Activated CD8-positive, alpha-beta memory T cell treated with anti-CD3 and anti-CD28 coated beads for 1 hour (primary cell): ENCODE data around the gene IP6K3.

ENCODE experiments used
- DNase-seq, 2 donors: peaks; one replicate each; pipeline ENCODE4 v3.0.0-alpha.2; 2020; ENCODE audit warnings: low read depth in 1 of 2; ENCODE audit errors: extremely low read depth in 1 of 2

The IP6K3 gene

GRCh38 chr6:33777398-33778388 lies 31.0 kb upstream of the IP6K3 start:
- no peak for DNase-seq

- DNase-seq, result no peak
Observed at GRCh38 chr6:33776764-33777163, 30.1 kb upstream of the IP6K3 start.

GRCh38 chr6:33776186-33776585 lies 29.5 kb upstream of the IP6K3 start:
- DNase-seq, result no peak

- no peak for DNase-seq
Observed at GRCh38 chr6:33774774-33775173, 28.1 kb upstream of the IP6K3 start.

DNA sequence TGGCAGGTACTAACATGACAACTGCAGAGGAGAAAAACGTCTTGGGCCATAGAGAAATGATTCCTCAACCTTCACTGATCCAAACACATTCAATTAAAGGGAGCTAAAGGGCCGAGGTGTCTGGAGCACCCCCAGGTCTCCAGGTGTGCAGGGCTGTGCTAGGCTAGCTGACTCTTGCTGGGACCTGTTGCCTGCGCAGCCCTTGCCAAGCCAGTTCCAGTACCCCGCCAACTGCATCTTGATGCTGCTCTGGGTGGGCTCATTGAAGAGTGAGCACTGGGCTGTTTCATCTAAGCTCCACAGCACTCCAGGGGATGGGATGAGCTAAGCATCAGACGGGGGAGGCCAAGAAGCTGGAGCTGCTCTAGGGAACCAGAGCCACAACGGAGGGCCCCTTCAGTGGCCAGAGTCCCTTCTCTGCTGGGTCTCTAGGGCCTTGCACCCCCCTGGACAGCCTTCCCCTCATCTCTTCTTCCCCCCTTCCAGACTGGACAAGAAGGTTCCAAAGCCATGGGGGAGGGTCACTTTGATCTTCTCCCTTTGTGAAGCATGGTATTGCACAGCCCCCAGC lies 26.3 kb upstream of the IP6K3 start:
- no peak for DNase-seq

DNA sequence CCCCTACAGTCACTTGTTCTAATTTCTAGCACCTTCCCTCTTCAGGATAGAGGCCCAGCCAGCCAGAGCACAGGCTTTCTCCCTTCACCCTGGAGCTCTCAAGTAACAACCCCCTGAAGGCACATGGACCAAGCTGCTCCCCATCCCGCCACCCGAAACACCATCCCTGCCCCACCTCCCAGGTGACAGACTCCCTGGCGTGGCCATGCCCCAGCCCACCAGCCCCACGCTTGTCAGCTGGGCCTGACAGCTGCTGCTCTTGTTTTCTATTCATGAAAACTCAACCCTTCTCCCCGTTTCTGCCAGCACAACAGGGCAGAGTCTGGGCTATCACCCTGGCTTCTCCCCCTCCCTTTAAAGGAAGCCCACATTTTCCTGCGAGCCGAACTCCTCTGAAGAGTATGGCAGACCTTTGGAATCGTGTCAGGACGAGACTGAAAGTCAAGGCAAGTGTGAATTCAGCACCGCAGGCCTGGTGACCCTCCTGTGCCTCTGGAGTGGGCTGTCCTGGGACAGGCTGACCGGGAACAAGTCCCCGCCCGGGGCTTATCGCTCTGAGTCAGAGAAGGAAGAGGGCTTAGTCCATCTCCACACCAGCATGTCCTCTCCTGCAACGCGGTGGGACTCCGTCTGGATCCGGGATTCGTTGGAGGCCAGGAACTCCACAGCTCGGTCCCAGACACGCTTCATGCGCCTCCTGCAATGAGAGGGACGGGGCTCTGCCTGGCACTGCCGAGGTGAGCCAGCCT lies 25.6 kb upstream of the IP6K3 start:
- DNase-seq, result no peak

GRCh38 chr6:33771146-33772081 lies 24.7 kb upstream of the IP6K3 start:
- DNase-seq, result peak in 1 of 2 donors; percentile 51

DNA sequence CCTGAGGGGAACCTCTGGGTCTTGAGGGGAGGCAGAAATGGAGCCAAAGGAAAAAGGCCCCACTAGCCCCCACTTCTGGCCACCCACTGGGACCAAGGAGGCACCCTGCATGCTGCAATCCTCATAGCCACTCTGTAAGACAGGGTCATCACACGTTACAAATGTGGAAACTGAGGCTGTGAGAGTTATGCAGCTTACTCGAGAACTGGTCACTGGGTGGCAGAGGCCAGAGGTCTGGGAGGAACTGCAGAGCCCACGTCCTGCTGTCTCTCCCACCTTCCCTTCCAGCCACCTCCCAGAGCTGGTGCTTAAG lies 24.1 kb upstream of the IP6K3 start:
- no peak for DNase-seq

DNA sequence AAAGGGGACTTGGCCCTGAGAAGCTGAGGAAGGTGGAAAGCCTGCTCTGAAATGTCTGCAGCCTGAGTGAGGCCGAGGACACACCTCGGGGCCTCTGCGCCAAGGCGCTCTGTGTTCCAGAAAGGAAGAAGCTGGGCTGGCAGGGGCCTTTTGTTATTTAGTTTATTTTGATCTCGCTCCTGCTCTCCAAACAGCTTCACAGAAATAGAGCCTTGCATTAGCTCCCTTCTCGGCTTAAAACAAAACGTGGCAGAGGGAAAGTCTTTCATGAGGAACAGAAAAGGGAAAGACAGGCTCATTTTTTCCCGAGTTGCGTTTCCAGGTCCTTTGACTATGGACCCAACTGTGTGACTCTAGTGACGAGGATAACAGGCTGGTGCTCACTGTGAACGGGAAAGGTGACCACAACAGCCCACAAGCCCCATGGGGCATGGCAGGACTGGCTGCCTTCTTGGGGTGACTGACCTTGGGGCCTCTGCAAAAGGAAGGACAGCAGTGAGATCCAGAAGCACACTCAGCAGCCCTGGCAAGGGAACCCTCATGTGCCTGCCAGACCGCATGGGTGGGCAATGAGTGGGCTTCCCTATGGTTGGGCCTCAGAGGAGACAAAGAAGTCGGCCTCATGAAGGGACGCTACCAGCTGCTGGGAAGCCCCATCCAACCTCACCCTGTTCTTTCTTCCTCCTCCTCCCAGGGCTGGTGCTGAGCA lies 23.6 kb upstream of the IP6K3 start:
- DNase-seq, result no peak

DNA sequence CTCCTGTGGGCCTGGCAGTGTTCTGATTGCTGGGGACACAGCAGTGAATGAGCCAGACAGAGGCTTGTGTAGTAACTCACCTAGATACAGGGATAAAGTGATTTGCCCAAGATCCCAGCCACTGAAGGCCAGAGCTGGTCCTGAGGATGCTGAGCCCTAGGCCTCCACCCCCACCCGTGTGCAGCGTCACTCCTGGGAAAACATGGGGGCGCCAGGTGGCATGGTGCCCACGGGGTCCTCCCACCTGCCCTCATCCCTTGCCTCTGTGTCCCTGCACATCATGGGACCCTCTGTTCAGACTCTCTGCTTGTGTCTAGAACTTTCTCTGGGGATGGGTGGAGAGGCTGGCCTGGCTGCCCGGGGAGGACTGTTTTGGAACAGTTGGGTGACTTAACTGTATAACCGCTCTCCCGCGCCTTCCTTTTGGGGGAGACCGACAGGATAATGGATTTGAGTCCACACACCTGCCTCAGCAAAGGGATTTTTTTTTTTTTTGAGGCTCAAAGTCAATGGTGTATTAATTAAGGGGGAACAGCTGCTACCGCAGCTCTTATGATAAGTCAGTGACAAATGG lies 22.6 kb upstream of the IP6K3 start:
- no peak for DNase-seq

DNA sequence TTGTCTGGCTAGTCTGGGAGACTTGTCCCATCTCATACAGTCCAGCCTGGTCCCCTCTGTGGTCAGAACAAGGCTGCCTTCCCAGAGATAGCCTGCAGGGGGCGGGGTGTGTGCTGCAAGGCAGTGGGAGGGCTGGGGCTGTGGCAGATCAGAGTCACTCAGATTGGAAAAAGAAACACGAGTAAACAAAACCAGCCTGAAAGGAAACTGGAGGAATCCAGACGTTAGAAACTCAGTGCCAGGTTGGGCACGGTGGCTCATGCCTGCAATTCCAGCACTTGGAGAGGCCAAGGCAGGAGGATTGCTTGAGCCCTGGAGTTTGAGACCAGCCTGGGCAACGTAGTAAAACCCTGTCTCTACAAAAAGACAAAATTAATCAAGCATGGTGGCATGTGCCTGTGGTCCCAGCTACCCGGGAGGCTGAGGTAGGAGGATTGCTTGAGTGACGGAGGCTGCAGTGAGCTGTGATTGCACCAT lies 22.0 kb upstream of the IP6K3 start:
- DNase-seq, result peak in 1 of 2 donors; percentile 54

DNA sequence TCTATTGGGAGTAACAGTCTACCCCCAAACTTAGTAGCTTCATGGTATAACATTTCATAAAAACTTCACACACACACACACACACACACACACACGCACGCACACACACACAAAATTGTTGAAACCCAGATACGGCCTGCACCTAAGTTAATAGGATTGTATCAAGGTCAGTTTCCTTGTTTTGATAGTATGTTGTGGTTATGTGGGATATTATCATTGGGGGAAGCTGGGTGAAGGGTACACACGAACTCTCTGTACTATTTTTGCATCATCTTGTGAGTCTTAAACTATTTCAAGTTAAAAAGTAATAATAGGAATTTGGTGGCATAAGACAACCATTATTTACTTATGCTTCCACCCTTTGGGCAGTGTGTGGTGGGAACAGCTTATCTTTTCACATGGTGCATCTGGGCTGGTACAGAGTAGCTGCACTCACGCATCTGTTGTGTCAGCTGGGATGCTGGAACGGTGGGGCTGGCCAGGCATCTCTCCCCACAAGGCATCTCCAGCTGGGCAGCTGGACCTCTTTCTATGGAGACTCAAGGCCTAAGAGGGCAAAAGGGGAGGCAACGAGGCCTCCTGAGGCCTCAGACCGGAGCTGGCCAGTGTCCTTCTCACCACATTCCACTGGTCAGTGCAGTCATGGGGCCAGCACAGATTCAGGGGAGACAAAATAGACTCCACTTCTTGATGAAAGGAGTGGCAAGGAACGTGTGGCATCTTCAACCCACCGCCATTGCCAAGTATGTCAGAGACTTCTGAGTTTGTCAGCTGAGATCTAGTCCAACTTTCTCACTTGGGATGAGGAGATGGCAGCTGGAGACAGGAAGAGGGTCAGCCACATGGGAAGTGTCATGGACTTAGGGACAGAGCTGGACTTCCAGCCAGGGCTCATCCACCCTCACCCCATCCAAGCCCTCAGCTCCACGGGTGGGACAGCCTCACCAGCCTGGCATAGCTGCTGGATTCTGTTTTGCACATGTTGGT lies 20.5 kb upstream of the IP6K3 start:
- DNase-seq, result no peak

GRCh38 chr6:33765368-33765767 lies 18.7 kb upstream of the IP6K3 start:
- no peak for DNase-seq

DNA sequence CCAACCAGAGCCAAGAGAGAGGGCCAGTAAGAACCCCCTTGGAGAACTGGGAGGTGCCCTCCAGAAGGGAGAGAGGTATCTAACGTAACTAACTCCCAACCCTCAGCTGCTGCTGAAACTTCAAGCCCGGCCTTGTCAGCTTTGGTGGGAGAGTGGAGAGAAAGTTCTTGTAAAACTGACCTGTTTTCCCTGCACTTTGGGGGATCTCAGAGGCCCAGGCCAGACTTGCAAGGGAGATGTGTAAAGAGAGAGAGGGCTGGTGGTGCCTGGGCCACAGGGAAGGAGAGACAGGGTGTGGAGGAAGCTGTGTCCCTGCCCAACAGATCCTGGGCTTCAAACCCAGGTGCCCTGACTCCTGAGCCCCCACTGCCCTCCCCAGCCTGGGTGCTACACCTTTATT lies 17.3 kb upstream of the IP6K3 start:
- DNase-seq, result no peak

- DNase-seq, result no peak
Observed at GRCh38 chr6:33763483-33763882, 16.8 kb upstream of the IP6K3 start.

- no peak for DNase-seq
Observed at GRCh38 chr6:33762713-33763112, 16.0 kb upstream of the IP6K3 start.

DNA sequence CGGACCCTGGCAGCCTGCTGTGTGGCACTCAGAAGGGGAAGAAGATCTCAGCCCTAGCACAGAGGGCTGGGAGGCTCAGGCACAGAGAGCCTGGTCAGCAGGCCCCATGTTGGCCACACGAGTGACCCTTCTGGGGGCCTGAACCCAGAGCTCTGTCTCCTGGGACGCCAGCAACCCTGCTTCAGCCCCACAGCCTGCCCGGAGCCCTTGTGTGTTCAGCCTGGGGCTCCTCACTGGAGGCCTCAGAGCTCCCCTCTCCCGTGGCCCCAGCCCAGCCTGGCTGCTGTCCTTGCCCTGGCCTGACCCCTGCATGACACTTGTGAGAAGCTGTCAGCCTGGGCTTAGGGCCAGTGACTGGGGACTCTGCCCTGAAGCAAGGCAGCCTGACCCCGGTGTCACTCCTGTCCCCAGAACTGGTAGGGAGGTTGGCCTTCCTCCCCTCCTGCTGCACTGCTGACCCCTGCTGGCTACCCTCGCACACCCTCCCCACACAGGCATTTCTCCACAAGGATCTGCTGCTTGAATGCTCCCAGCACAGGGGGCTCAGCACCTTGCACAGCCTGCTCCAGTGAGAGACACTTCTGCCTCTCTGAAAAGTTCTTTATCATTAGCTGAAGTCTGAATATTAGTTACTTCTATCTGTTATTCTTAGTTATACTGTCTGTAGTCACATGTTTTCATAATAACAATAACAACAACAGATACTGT lies 15.4 kb upstream of the IP6K3 start:
- peak in 1 of 2 donors; percentile 12 for DNase-seq

DNA sequence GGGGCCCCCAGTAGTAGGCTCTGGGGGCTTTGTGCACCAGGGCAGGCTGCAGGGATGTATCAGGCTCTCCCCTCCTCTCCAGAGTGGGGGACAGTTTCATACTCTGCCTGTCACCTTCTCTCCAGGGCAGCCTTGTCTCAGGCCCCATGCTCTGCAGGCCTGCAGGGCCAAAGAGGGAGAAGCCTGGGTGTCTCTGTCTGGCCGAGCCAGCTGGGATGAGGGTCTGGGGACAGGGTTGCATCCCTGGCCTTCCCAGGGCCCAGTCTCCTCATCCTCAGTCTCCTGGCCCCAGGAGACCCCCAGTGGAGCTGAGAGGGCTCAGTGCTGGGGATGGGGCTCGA lies 14.8 kb upstream of the IP6K3 start:
- no peak for DNase-seq
